ENCODE measurements around the gene NPAS1. TPM values are rescaled to one million over a fixed set of nuclear protein-coding genes. Genes with fewer than 3 reads are reported as not detected.

NPAS1 gene
- total and polyA plus RNA-seq, 10 donors = 0.85 to 6.3 (median 2.4) TPM

DNA sequence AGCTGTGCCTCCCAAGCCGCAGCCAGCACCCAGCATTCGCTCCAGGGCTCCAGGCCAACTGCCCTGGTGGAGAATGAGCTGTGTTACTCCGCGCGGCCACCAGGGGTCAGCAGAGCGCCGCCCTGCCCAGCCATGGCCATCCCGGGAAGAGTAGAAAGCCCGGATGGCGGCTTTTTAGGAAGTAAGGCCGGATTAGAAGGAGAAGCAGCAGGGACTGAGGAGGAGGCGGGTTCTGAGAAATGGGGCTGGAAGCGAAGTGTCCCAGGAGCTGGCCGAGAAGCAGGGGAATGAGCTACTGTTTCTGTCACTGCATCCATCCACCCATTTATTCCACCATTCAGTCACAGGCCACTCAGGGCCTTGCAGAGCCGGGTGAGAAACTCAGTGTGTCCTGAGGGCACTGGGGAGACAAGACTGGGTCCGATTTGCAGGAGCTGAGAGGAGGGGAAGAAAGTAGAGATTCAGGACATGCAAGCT, 6.6 kb upstream of the NPAS1 start:
- Histone ChIP-seq H3K27ac (no peak overlapping the region), H3K4me1 (peaks cover 0 to 8% (median 5%) of the 10 kb centered on the region in 6 donors), H3K27me3 (replicated peaks in 1 of 7) (peaks cover 0 to 32% (median 0%) of the 10 kb centered on the region in 7 donors), H3K9me3 (no peaks in the 10 kb centered on the region), H3K36me3 (no peaks in the 10 kb centered on the region), H3K4me3 (no peak overlapping the region)
- peak; percentile 91 for DNase-seq
- WGBS, 5 donors = 8 to 12% (median 10%) methylated on average over 16 of the region's 16 CpGs
- intact Hi-C loops (cut with DNase I; ENCODE audit: low total_unique reads) = no loop called here
- TF ChIP-seq POLR2AphosphoS5 (IDR thresholded peaks at IDR 0.05) = peak; percentile 40 to 68 (median 65)
- TF ChIP-seq, protein P1, sequence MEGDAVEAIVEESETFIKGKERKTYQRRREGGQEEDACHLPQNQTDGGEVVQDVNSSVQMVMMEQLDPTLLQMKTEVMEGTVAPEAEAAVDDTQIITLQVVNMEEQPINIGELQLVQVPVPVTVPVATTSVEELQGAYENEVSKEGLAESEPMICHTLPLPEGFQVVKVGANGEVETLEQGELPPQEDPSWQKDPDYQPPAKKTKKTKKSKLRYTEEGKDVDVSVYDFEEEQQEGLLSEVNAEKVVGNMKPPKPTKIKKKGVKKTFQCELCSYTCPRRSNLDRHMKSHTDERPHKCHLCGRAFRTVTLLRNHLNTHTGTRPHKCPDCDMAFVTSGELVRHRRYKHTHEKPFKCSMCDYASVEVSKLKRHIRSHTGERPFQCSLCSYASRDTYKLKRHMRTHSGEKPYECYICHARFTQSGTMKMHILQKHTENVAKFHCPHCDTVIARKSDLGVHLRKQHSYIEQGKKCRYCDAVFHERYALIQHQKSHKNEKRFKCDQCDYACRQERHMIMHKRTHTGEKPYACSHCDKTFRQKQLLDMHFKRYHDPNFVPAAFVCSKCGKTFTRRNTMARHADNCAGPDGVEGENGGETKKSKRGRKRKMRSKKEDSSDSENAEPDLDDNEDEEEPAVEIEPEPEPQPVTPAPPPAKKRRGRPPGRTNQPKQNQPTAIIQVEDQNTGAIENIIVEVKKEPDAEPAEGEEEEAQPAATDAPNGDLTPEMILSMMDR (IDR thresholded peaks at IDR 0.05 in 8 of 11, conservative IDR thresholded peaks at IDR 0.05 in 3 of 11) = peak; percentile 81 to 98 (median 94)
- TF ChIP-seq POLR2A (IDR thresholded peaks at IDR 0.05) = no peak

DNA sequence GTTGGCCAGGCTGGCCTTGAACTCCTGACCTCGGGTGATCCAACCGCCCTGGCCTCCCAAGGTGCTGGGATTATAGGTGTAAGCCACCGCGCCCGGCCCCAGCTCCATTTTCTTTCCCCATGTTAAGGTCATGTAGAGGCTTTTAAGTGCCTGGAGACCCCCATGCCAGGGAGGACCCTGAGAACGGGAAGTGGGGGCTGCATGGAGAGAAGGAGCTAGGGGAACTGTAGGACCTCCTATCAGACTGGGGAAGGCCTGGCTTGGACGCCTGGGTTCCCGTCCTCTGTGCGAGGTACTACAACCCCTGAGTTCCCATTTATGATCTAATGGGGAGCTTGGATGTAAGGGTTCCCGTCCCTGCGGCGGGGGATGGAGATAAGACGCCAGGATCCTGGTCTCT, 714 bp upstream of the NPAS1 start:
- TF ChIP-seq POLR2A (IDR thresholded peaks at IDR 0.05) = no peak
- TF ChIP-seq, protein P1 (IDR thresholded peaks at IDR 0.05 in 8 of 11, conservative IDR thresholded peaks at IDR 0.05 in 3 of 11) = no peak
- no peak for TF ChIP-seq POLR2AphosphoS5 (IDR thresholded peaks at IDR 0.05)
- Histone ChIP-seq H3K4me3 (no peak overlapping the region), H3K27ac (no peak overlapping the region), H3K9me3 (no peaks in the 10 kb centered on the region), H3K27me3 (replicated peaks in 1 of 7) (peaks cover 8 to 62% (median 53%) of the 10 kb centered on the region in 7 donors), H3K36me3 (no peaks in the 10 kb centered on the region), H3K4me1 (peaks cover 11 to 45% (median 33%) of the 10 kb centered on the region in 6 donors)
- intact Hi-C loops (cut with DNase I; ENCODE audit: low total_unique reads) = no loop called here
- WGBS, 5 donors = 47 to 67% (median 51%) methylated on average over 11 to 13 of the region's 13 CpGs
- DNase-seq = peak; percentile 59

DNA sequence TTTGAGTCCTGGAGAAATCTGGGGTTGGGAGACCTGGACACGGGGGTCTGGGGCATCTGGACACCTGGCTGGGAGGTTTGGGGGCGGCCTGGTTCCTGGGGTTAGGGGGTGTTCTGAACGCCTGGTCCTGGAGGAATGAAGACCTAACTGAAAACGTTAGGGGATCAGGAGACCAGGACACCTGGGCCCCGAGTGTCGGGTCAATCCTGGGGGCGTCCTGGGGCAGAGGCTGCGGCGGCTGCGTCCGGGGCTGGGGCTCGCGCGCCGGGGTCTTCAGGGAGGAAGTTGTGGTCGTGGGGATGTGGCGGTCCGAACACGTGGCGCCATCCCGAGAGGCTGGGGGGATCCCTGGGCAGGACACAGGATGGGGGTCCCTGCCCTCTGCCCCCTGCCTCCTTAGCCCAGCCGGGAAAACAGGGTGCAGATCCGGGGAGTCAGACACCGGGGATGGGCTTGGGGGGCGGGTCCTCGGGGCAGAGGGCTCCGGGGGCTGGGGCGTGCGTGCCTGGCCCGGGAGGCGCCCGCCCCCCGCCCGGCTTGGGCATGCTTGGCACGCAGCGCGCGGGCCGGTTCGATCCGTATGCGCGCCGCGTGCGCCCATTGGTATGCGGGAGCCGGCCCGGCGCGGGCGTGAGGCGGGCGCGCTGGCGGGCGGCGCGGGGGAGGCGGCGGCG, 632 bp downstream of the NPAS1 start:
- intact Hi-C loops (cut with DNase I; ENCODE audit: low total_unique reads) = no loop called here
- DNase-seq = no peak
- H3K36me3 ChIP-seq = no peaks in the 10 kb centered on the region
- H3K27me3 ChIP-seq (replicated peaks in 1 of 7) = peaks cover 10 to 75% (median 64%) of the 10 kb centered on the region in 7 donors
- no peak overlapping the region for H3K27ac ChIP-seq
- peaks cover 11 to 45% (median 33%) of the 10 kb centered on the region in 6 donors for H3K4me1 ChIP-seq
- peak overlapping the region in 4 of 8 donors; percentile 1 to 60 (median 26) for H3K4me3 ChIP-seq
- 1 to 3% (median 2%) methylated on average over 17 to 62 of the region's 62 CpGs for WGBS, 5 donors
- TF ChIP-seq, protein P1 (IDR thresholded peaks at IDR 0.05 in 8 of 11, conservative IDR thresholded peaks at IDR 0.05 in 3 of 11) = no peak
- no peak for TF ChIP-seq POLR2AphosphoS5 (IDR thresholded peaks at IDR 0.05)
- TF ChIP-seq POLR2A (IDR thresholded peaks at IDR 0.05) = no peak
- H3K9me3 ChIP-seq = no peaks in the 10 kb centered on the region

DNA sequence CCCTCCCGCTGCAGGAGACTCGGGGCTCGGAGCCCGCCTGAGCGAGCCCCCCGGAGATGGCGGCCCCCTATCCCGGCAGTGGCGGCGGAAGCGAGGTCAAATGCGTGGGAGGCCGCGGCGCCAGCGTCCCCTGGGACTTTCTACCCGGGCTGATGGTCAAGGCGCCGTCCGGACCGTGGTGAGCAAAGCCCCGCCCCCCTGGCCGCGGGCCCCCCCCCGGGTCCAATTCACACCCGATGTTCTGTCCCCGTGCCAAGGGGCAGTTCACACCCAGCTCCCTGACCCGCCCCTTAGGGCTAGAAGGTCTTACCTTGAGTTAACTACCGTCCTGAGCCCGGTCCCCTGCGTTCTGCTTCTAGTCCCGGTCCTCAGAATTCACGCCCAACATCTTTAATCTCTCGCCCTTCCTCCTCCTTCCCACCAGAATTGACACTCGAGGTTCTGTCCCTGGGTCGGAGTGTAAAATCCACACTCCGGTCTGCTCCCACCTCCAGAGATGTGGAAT, 1.4 kb downstream of the NPAS1 start:
- Histone ChIP-seq H3K27me3 (replicated peaks in 1 of 7) (peaks cover 10 to 83% (median 66%) of the 10 kb centered on the region in 7 donors), H3K27ac (no peak overlapping the region), H3K4me3 (peak overlapping the region; percentile 4 to 60 (median 18)), H3K4me1 (peaks cover 11 to 45% (median 33%) of the 10 kb centered on the region in 6 donors), H3K36me3 (no peaks in the 10 kb centered on the region), H3K9me3 (no peaks in the 10 kb centered on the region)
- intact Hi-C loops (cut with DNase I; ENCODE audit: low total_unique reads) = no loop called here
- no peak for DNase-seq
- TF ChIP-seq, protein P1 (IDR thresholded peaks at IDR 0.05 in 8 of 11, conservative IDR thresholded peaks at IDR 0.05 in 3 of 11) = no peak
- TF ChIP-seq POLR2A (IDR thresholded peaks at IDR 0.05) = no peak
- no peak for TF ChIP-seq POLR2AphosphoS5 (IDR thresholded peaks at IDR 0.05)
- WGBS, 5 donors = 1 to 2% (median 2%) methylated on average over 15 to 37 of the region's 37 CpGs
